Measurements from ENCODE around the gene DMRTA1.

DMRTA1 gene

DNA sequence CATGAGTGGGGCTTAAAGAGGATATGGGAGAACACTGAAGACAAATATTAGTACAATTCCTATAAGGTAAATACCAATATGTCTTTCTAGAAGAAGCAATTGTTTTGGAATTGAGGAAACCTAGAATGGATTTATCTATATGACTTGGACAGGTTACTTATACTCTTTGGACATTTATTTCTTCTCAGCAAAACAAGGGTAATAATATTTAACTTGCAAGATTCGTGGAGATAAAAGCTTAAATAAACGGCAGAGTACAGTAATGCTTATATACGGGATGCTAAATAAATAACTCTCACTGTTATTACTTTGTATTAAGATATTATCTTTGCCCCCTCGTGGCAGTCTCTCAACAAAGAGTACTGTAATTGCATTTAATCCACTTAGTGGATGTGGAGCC is 8.6 kb downstream of the DMRTA1 start:
- TF ChIP-seq ZNF565 (CRISPR knock-in tag; conservative IDR thresholded peaks at IDR 0.05; ENCODE audit: low read depth) (no peak), ZNF8 (CRISPR knock-in tag; IDR thresholded peaks at IDR 0.05) (no peak), ARNTL (CRISPR knock-in tag; IDR thresholded peaks at IDR 0.05; ENCODE audit: borderline replicate concordance, low read depth) (no peak), TSHZ2 (CRISPR knock-in tag; IDR thresholded peaks at IDR 0.05) (no peak), CSDC2 (CRISPR knock-in tag; IDR thresholded peaks at IDR 0.05) (no peak), OSR1 (CRISPR knock-in tag; IDR thresholded peaks at IDR 0.05) (no peak), TOX (CRISPR knock-in tag; IDR thresholded peaks at IDR 0.05; ENCODE audit: borderline replicate concordance) (no peak), ESRRG (CRISPR knock-in tag; IDR thresholded peaks at IDR 0.05) (no peak), BACH2 (CRISPR knock-in tag; IDR thresholded peaks at IDR 0.05; ENCODE audit: borderline replicate concordance) (no peak), GLIS3 (CRISPR knock-in tag; IDR thresholded peaks at IDR 0.05) (no peak), CREB5 (CRISPR knock-in tag; IDR thresholded peaks at IDR 0.05; ENCODE audit: low read depth) (no peak), POU6F1 (CRISPR knock-in tag; IDR thresholded peaks at IDR 0.05; ENCODE audit: borderline replicate concordance, low read depth) (no peak)
- ATAC-seq, result no peak

DNA sequence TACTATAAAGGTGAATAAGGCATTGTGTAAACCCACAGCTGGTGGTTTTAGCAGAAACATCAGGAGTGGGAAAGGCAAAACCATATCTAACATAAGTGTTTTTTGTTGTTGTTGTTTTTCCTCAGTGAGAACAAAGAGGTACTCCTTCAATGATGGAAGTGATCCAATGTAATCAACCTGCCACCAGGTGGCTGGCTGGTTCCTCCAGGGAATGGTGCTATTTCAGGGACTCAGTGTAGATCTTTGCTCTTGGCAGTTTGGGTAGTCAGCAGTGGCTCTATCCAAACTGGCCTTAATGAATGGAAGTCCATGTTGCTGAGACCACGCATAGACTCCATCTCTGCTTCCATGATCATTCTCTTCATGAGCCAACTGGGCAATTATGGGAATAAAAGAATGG is 10.8 kb downstream of the DMRTA1 start:
- no peak for ATAC-seq
- TF ChIP-seq ZNF565 (CRISPR knock-in tag; conservative IDR thresholded peaks at IDR 0.05; ENCODE audit: low read depth) (no peak), ZFP3 (CRISPR knock-in tag; IDR thresholded peaks at IDR 0.05) (no peak), OSR1 (CRISPR knock-in tag; IDR thresholded peaks at IDR 0.05) (no peak), BACH2 (CRISPR knock-in tag; IDR thresholded peaks at IDR 0.05; ENCODE audit: borderline replicate concordance) (no peak), ZC3H10 (CRISPR knock-in tag; IDR thresholded peaks at IDR 0.05) (no peak), TCF4 (CRISPR knock-in tag; IDR thresholded peaks at IDR 0.05; ENCODE audit: borderline replicate concordance) (no peak), CSDC2 (CRISPR knock-in tag; IDR thresholded peaks at IDR 0.05) (no peak)

- no peak for TF ChIP-seq ARNTL (CRISPR knock-in tag; IDR thresholded peaks at IDR 0.05; ENCODE audit: borderline replicate concordance, low read depth)
- no peak for TF ChIP-seq GLIS3 (CRISPR knock-in tag; IDR thresholded peaks at IDR 0.05)
- no peak for TF ChIP-seq PPARA (CRISPR knock-in tag; IDR thresholded peaks at IDR 0.05; ENCODE audit: borderline replicate concordance)
- TF ChIP-seq POU6F1 (CRISPR knock-in tag; IDR thresholded peaks at IDR 0.05; ENCODE audit: borderline replicate concordance, low read depth), result no peak
- TF ChIP-seq ISL1 (CRISPR knock-in tag; IDR thresholded peaks at IDR 0.05), result no peak
- TF ChIP-seq TOX (CRISPR knock-in tag; IDR thresholded peaks at IDR 0.05; ENCODE audit: borderline replicate concordance), result no peak
- no peak for TF ChIP-seq ZFP3 (CRISPR knock-in tag; IDR thresholded peaks at IDR 0.05)
- no peak for TF ChIP-seq BACH2 (CRISPR knock-in tag; IDR thresholded peaks at IDR 0.05; ENCODE audit: borderline replicate concordance)
- TF ChIP-seq CREB5 (CRISPR knock-in tag; IDR thresholded peaks at IDR 0.05; ENCODE audit: low read depth), result no peak
- no peak for ATAC-seq
These were observed 16.6 kb downstream of the DMRTA1 start for GRCh38 chr9:22463205-22463604.

- TF ChIP-seq ZFP30 (CRISPR knock-in tag; IDR thresholded peaks at IDR 0.05) (no peak), ZFP3 (CRISPR knock-in tag; IDR thresholded peaks at IDR 0.05) (no peak), CSDC2 (CRISPR knock-in tag; IDR thresholded peaks at IDR 0.05) (no peak), OSR1 (CRISPR knock-in tag; IDR thresholded peaks at IDR 0.05) (no peak), TCF4 (CRISPR knock-in tag; IDR thresholded peaks at IDR 0.05; ENCODE audit: borderline replicate concordance) (no peak), ZNF70 (CRISPR knock-in tag; IDR thresholded peaks at IDR 0.05) (no peak), ISL1 (CRISPR knock-in tag; IDR thresholded peaks at IDR 0.05) (no peak), PPARA (CRISPR knock-in tag; IDR thresholded peaks at IDR 0.05; ENCODE audit: borderline replicate concordance) (no peak), ZNF565 (CRISPR knock-in tag; conservative IDR thresholded peaks at IDR 0.05; ENCODE audit: low read depth) (no peak)
- TF ChIP-seq, protein P1, sequence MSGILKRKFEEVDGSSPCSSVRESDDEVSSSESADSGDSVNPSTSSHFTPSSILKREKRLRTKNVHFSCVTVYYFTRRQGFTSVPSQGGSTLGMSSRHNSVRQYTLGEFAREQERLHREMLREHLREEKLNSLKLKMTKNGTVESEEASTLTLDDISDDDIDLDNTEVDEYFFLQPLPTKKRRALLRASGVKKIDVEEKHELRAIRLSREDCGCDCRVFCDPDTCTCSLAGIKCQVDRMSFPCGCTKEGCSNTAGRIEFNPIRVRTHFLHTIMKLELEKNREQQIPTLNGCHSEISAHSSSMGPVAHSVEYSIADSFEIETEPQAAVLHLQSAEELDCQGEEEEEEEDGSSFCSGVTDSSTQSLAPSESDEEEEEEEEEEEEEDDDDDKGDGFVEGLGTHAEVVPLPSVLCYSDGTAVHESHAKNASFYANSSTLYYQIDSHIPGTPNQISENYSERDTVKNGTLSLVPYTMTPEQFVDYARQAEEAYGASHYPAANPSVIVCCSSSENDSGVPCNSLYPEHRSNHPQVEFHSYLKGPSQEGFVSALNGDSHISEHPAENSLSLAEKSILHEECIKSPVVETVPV (CRISPR knock-in tag; IDR thresholded peaks at IDR 0.05), result no peak
- ATAC-seq, result peak; percentile 89
These were observed 23.4 kb downstream of the DMRTA1 start for GRCh38 chr9:22469928-22470544.
